Spinal cord (tissue), 10 donors: Measurements from ENCODE around the gene SRSF3. TPM values are rescaled to one million over a fixed set of nuclear protein-coding genes. Genes with fewer than 3 reads are reported as not detected.
A peak's percentile ranks its signal among the peaks of the same experiment; 100 is the strongest.
"Not testable (repeated sequence)": the region's sequence is repeated elsewhere in the genome, so short reads cannot be mapped to it uniquely, and the experiment has no call there.

Experiments used
- DNase-seq, 6 donors: peaks; one replicate each; pipeline versions ENCODE4 v3.0.0 to v3.0.0-alpha.2; 2013 to 2015; ENCODE audit warnings: low spot score in 6 of 6, low read depth in 4 of 6
- H3K27ac ChIP-seq: one replicate; pipeline ENCODE4 v1.5.1; 2013; ENCODE audit warnings: low read depth, low read length, control low read depth
- H3K27me3 ChIP-seq: one replicate; pipeline ENCODE4 v1.6.1; 2013; ENCODE audit warnings: low read length; ENCODE audit not compliant: control insufficient read depth, insufficient read depth
- H3K36me3 ChIP-seq: one replicate; pipeline ENCODE4 v1.6.1; 2013; ENCODE audit warnings: low read length; ENCODE audit not compliant: control insufficient read depth, insufficient read depth
- H3K4me1 ChIP-seq: one replicate; pipeline ENCODE4 v1.6.1; 2013; ENCODE audit warnings: low read length; ENCODE audit not compliant: control insufficient read depth, insufficient read depth
- H3K4me3 ChIP-seq: one replicate; pipeline ENCODE4 v1.5.1; 2013; ENCODE audit warnings: low read depth, low read length, control low read depth
- H3K9me3 ChIP-seq: one replicate; pipeline ENCODE4 v1.6.1; 2013; ENCODE audit warnings: low read length; ENCODE audit not compliant: control insufficient read depth, insufficient read depth
- WGBS: methylation state at CpG from one replicate; pipeline ENCODE4 v1.1.5; 2013; ENCODE audit warnings: missing lambda C conversion rate; ENCODE audit not compliant: insufficient coverage; 5-methylcytosine and 5-hydroxymethylcytosine counted together
- polyA plus RNA-seq, 2 donors: library from polyadenylated mRNA; unstranded; fragments of 120-200 nt; gene quantifications; one replicate each; pipeline ENCODE4 v1.2.1, GENCODE V29; 2013; ENCODE audit not compliant: insufficient read length in 2 of 2
- small RNA-seq: library from RNA; depleted of rRNA; stranded (forward); fragments of <200 nt; gene quantifications from one replicate; pipeline ENCODE3, GENCODE V24; 2014; ENCODE audit warnings: low replicate concordance
- total RNA-seq, 2 donors: library from RNA; depleted of rRNA in 1 of 2; stranded (reverse); fragments of 120-200 nt in 1 of 2; fragments of >200 nt in 1 of 2; gene quantifications; one replicate each; pipeline versions ENCODE4 v1.2.3 to v1.2.4, GENCODE V29; 2013 to 2014
- donor health status: healthy.

SRSF3 gene
- total and polyA plus RNA-seq, 4 donors, result 135 to 351 (median 325) TPM

DNA sequence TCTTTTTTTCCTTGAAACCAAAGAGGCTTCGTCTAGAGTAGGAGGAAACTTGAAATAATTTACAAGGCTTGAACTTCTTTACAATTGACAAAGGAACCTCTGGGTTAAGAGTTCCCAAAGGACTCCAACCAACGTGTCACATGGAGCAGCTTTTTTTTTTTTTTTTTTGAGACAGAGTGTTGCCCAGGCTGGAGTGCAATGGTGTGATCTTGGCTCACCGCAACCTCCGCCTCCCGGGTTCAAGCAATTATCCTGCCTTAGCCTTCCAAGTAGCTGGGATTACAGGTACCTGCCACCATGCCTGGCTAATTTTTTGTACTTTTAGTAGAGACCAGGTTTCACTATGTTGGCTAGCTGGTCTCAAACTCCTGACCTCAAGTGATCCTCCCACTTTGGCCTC lies 60.3 kb downstream of the SRSF3 start:
- H3K4me1 ChIP-seq, DNase-seq, H3K9me3 ChIP-seq, H3K4me3 ChIP-seq, H3K27me3 ChIP-seq, H3K27ac ChIP-seq, H3K36me3 ChIP-seq: not testable (repeated sequence)
- no CpG with 5 or more reads among the region's 5 CpGs for whole genome bisulfite sequencing

Small RNA genes within 50 kb of the gene (small RNA-seq; reads per million reads assigned to genes)
- not detected for gene MIR3925
- gene RNU1-88P, result 0.47 reads per million, percentile 53 among the genes with 10 or more reads in this experiment

Other genes with a start within 250 kb of the SRSF3 start
- under 1 TPM; 0.40 to 0.61 TPM for gene ETV7, start 206.7 kb upstream of the SRSF3 start, total RNA-seq
- under 1 TPM in 1 of 2 donors, not detected in 1; 0.29 TPM for gene ETV7, start 206.7 kb upstream of the SRSF3 start, polyA plus RNA-seq
- gene PXT1, start 151.5 kb upstream of the SRSF3 start, total RNA-seq, result under 1 TPM; 0.10 to 0.11 TPM
- gene PXT1, start 151.5 kb upstream of the SRSF3 start, polyA plus RNA-seq, result under 1 TPM; 0.13 to 0.53 TPM
- gene KCTD20, start 151.4 kb upstream of the SRSF3 start, total RNA-seq, result 100 to 1,000 TPM in 1 of 2 donors, 10 to 100 TPM in 1; 80.4 to 108 TPM
- 10 to 100 TPM; 52.8 to 59.0 TPM for gene KCTD20, start 151.4 kb upstream of the SRSF3 start, polyA plus RNA-seq
- 10 to 100 TPM; 26.1 to 47.0 TPM for gene STK38, start 46.9 kb upstream of the SRSF3 start, total RNA-seq
- 10 to 100 TPM; 23.4 to 34.7 TPM for gene STK38, start 46.9 kb upstream of the SRSF3 start, polyA plus RNA-seq
- gene CDKN1A, start 84.4 kb downstream of the SRSF3 start, total RNA-seq, result 10 to 100 TPM in 1 of 2 donors, 1 to 10 TPM in 1; 9.1 to 10.6 TPM
- 1 to 10 TPM; 9.5 to 9.9 TPM for gene CDKN1A, start 84.4 kb downstream of the SRSF3 start, polyA plus RNA-seq
- gene RAB44, start 103.5 kb downstream of the SRSF3 start, total RNA-seq, result under 1 TPM; 0.06 to 0.59 TPM
- gene RAB44, start 103.5 kb downstream of the SRSF3 start, polyA plus RNA-seq, result under 1 TPM in 1 of 2 donors, not detected in 1; 0.05 TPM
- gene CPNE5, start 245.1 kb downstream of the SRSF3 start, total RNA-seq, result 10 to 100 TPM in 1 of 2 donors, 1 to 10 TPM in 1; 9.6 to 32.5 TPM
- gene CPNE5, start 245.1 kb downstream of the SRSF3 start, polyA plus RNA-seq, result 10 to 100 TPM; 73.1 to 88.4 TPM